DND-41 (cell line): ENCODE results near the gene FOXP4.

Experiments used
- ATAC-seq: fragments of 200-7000 bp; cut with Tn5 transposase; 3 replicates; pipeline ENCODE4 v1.9.1; 2021; ENCODE audit warnings: low read depth; ENCODE audit not compliant: insufficient read depth
- DNase-seq: peaks from one replicate; pipeline ENCODE4 v3.0.0-alpha.2; 2020
- H2AFZ ChIP-seq: 2 replicates; pipeline ENCODE4 v1.6.0; 2012; ENCODE audit warnings: low read depth, low read length
- H3K27ac ChIP-seq: 2 replicates; pipeline ENCODE4 v1.5.1; 2012; ENCODE audit warnings: low read length, inconsistent platforms
- H3K27me3 ChIP-seq: fragments of 200-600 bp; sonication (generic); 2 replicates; pipeline ENCODE4 v1.6.0; 2012; ENCODE audit warnings: low read length, mild to moderate bottlenecking, inconsistent platforms; ENCODE audit not compliant: insufficient read depth, poor library complexity
- H3K36me3 ChIP-seq: 2 replicates; pipeline ENCODE4 v1.5.1; 2012; ENCODE audit warnings: low read length, inconsistent platforms; ENCODE audit not compliant: insufficient read depth
- H3K4me1 ChIP-seq: 2 replicates; pipeline ENCODE4 v1.5.1; 2012; ENCODE audit warnings: mild to moderate bottlenecking, low read length; ENCODE audit not compliant: insufficient read depth
- H3K4me2 ChIP-seq: 2 replicates; pipeline ENCODE4 v1.6.0; 2012; ENCODE audit warnings: mild to moderate bottlenecking, moderate library complexity, low read length, inconsistent platforms; ENCODE audit not compliant: insufficient read depth
- H3K4me3 ChIP-seq, 2 experiments: fragments of 200-600 bp in 1 of 2; shearing (Covaris generic) in 1 of 2; 2 replicates each; pipeline ENCODE4 v1.5.1; 2012 to 2016; ENCODE audit warnings: inconsistent platforms in 2 of 2, low read length in 2 of 2, mild to moderate bottlenecking in 2 of 2, low read depth in 1 of 2, moderate library complexity in 1 of 2
- H3K79me2 ChIP-seq: 2 replicates; pipeline ENCODE4 v1.6.0; 2012; ENCODE audit warnings: low read length, inconsistent platforms; ENCODE audit not compliant: insufficient read depth
- H3K9ac ChIP-seq: 2 replicates; pipeline ENCODE4 v1.6.0; 2012; ENCODE audit warnings: low read depth, mild to moderate bottlenecking, inconsistent platforms, low read length, moderate library complexity
- H3K9me3 ChIP-seq: 2 replicates; pipeline ENCODE4 v1.5.1; 2012; ENCODE audit warnings: low read length, moderate library complexity, mild to moderate bottlenecking, inconsistent platforms; ENCODE audit not compliant: insufficient read depth, severe bottlenecking
- H4K20me1 ChIP-seq: 2 replicates; pipeline ENCODE4 v1.6.0; 2012; ENCODE audit warnings: low read length; ENCODE audit not compliant: insufficient read depth
- CTCF ChIP-seq: IDR thresholded peaks from 2 replicates; pipeline ENCODE4 v1.5.1; 2012; ENCODE audit warnings: borderline replicate concordance, low read length, moderate library complexity, mild to moderate bottlenecking; ENCODE audit not compliant: poor library complexity, severe bottlenecking; ENCODE audit errors: extremely low read depth
- EZH2 ChIP-seq: IDR thresholded peaks from 3 replicates; pipeline ENCODE4 v1.6.1; 2012; ENCODE audit warnings: borderline replicate concordance, low read depth, mild to moderate bottlenecking, moderate library complexity, low read length, inconsistent platforms; ENCODE audit not compliant: severe bottlenecking

Gene FOXP4

DNA sequence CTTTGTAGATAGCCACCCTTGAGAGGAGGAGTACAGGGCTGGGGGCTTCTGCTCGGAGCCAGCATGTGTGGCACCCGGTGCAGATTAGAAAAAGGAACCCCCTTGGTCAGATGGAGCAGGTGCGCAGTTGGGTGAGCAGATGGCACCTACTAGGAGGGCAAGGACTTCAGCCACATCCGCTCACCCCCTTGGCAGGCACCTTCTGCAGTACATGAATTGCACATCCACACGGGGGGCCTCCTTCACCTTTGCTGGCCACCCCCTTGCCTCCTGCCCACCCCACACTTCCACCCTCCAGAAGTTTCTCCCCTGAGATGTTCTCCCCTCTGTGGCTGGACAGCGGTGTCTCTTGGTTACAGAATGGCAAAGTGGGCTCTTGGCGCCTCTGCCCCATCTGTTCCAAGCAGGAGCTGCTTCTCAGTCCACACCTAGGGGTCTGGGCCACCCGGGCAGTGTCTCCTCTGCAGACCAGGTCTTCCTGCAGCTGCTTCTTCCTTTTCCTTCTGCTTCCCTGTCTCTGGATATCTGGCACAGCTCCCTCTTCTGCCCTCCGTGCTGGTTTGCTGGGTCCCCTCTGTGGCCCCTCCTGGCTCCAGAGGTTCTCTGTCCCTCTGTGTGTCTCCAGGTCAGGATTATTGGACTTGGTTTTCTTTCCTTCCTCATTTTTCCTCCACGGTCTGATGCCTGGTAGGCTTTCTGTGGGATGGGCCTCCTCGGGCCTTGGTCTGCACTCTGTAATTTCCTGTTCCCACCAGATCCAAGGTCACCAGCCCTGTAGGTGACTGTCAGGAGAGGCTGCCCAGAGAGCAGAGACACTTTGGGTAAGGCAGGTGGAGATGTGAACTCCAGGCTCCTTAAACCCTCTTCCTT, 96.1 kb downstream of the FOXP4 start:
- no peak overlapping the region for H3K4me2 ChIP-seq
- H3K9me3 ChIP-seq: no peaks in the 10 kb centered on the region
- H3K9ac ChIP-seq: no peak overlapping the region
- no peaks in the 10 kb centered on the region; the same call in 1 of the 2 replicates for H4K20me1 ChIP-seq
- peaks cover 23% of the 10 kb centered on the region for H3K4me1 ChIP-seq
- no peak overlapping the region for H3K4me3 ChIP-seq
- H3K27me3 ChIP-seq: peaks cover 11% of the 10 kb centered on the region
- H3K36me3 ChIP-seq: peaks cover 11% of the 10 kb centered on the region
- ATAC-seq: no peak
- DNase-seq: no peak
- H2AFZ ChIP-seq: no peak overlapping the region
- no peak overlapping the region for H3K27ac ChIP-seq
- TF ChIP-seq EZH2: no peak
- no peak for TF ChIP-seq CTCF
- H3K79me2 ChIP-seq: no peaks in the 10 kb centered on the region

DNA sequence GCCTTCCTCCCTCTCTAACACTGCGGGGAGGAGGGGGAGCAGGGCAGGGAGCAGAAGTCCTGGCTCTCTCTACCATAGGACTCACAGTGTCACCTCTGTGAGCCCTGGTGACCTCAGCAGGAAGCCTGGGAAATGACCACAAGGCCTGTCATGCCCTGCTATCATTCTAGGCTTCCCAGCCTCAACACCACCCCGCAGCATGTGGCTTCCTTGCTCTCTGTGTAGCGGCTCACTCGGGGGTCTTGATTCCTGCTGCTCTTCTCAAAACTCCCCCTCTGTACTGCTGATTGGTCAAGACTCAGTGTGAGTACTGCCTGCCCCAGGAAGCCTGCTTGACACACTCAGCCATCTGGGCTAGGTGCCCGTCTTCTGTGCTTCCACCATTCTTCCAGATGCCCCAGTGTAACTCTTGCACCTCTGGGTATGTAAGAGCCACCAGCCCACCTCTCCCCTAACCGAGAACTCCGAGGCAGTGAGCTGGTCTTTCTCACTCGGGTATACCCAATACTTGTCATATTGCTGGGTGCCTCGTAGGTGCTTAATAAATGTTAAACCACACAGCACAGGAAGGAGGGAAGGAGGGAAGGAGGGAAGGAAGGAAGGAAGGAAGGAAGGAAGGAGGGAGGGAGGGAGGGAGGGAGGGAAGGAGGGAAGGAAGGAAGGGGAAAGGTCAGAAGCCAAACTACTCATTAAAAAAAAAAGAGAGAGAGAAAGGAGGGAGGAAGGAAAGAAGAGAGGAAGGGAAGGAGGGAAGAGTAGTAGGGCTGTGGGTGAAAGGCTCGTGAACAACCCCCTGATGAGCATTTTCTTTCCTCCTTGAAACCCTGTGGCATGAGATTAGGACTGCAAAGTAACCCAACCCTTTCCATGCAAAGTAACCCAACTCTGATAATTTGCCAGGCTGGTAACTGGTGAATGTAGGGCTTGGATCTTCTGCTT, 97.0 kb downstream of the FOXP4 start:
- Histone ChIP-seq H4K20me1 (no peaks in the 10 kb centered on the region; the same call in 1 of the 2 replicates), H3K9me3 (no peaks in the 10 kb centered on the region), H3K9ac (no peak overlapping the region), H3K27ac (0 out of 2 replicates have a peak overlapping the region, but pooled peaks have one; percentile 30), H2AFZ (no peak overlapping the region), H3K4me1 (peaks cover 16% of the 10 kb centered on the region), H3K36me3 (peaks cover 11% of the 10 kb centered on the region), H3K27me3 (peaks cover 8% of the 10 kb centered on the region), H3K4me2 (no peak overlapping the region), H3K79me2 (no peaks in the 10 kb centered on the region), H3K4me3 (no peak overlapping the region)
- TF ChIP-seq CTCF (no peak), EZH2 (no peak)
- ATAC-seq (no peak), DNase-seq (no peak)

GRCh38 chr6:41643899-41644269, 97.7 kb downstream of the FOXP4 start:
- Histone ChIP-seq H4K20me1 (no peaks in the 10 kb centered on the region; the same call in 1 of the 2 replicates), H3K79me2 (no peaks in the 10 kb centered on the region), H3K4me2 (no peak overlapping the region), H3K27ac (0 out of 2 replicates have a peak overlapping the region, but pooled peaks have one; percentile 30), H3K4me1 (peaks cover 11% of the 10 kb centered on the region), H2AFZ (no peak overlapping the region), H3K9ac (no peak overlapping the region), H3K9me3 (no peaks in the 10 kb centered on the region), H3K36me3 (peaks cover 11% of the 10 kb centered on the region), H3K4me3 (no peak overlapping the region), H3K27me3 (peaks cover 1% of the 10 kb centered on the region)
- DNase-seq (no peak), ATAC-seq (no peak)
- TF ChIP-seq EZH2 (no peak), CTCF (no peak)
